Common myeloid progenitor, CD34-positive (primary cell): ENCODE results near the gene ARPIN.

ENCODE experiments used
- CTCF ChIA-PET: fragments of 350-600 bp; sonication (Branson Sonifier 250); formaldehyde crosslinking; loops from one replicate; lab custom pipeline; 2021; ENCODE audit warnings: antibody characterized with exemption; lab: Charles Lee
- POLR2A ChIA-PET: fragments of 350-600 bp; sonication (Branson Sonifier 250); formaldehyde crosslinking; loops from one replicate; lab custom pipeline; 2021; ENCODE audit warnings: antibody characterized with exemption; lab: Charles Lee
- DNase-seq, 3 donors: peaks; one replicate each; pipeline versions ENCODE4 v3.0.0 to v3.0.0-alpha.2; 2013
- H3K27ac ChIP-seq, 2 experiments: 1 replicate in 1 of 2; 2 replicates in 1 of 2; pipeline ENCODE4 v1.7.0; 2013; ENCODE audit warnings: inconsistent platforms in 2 of 2, low read length in 2 of 2, mild to moderate bottlenecking in 2 of 2, low read depth in 1 of 2, moderate library complexity in 1 of 2; ENCODE audit not compliant: severe bottlenecking in 2 of 2, insufficient read depth in 1 of 2, poor library complexity in 1 of 2
- H3K27me3 ChIP-seq, 5 experiments: replicated peaks in 2 of 5; 1 replicate in 3 of 5; 2 replicates in 2 of 5; pipeline versions ENCODE4 v1.6.1 to v1.7.0; 2013; ENCODE audit warnings: low read length in 4 of 5, mild to moderate bottlenecking in 2 of 5, moderate library complexity in 2 of 5, inconsistent platforms in 1 of 5; ENCODE audit not compliant: insufficient read depth in 5 of 5, control insufficient read depth in 4 of 5
- H3K36me3 ChIP-seq, 4 experiments: 1 replicate in 2 of 4; 2 replicates in 2 of 4; pipeline versions ENCODE4 v1.6.1 to v1.7.0; 2013; ENCODE audit warnings: low read length in 3 of 4, control low read depth in 1 of 4, mild to moderate bottlenecking in 1 of 4; ENCODE audit not compliant: control insufficient read depth in 4 of 4, insufficient read depth in 4 of 4
- H3K4me1 ChIP-seq, 4 experiments: 1 replicate in 3 of 4; 2 replicates in 1 of 4; pipeline versions ENCODE4 v1.6.1 to v1.7.1; 2013; ENCODE audit warnings: low read length in 3 of 4, mild to moderate bottlenecking in 3 of 4, control low read depth in 1 of 4, inconsistent platforms in 1 of 4, moderate library complexity in 1 of 4; ENCODE audit not compliant: control insufficient read depth in 4 of 4, insufficient read depth in 4 of 4; ENCODE audit errors: control extremely low read depth in 1 of 4
- H3K4me3 ChIP-seq, 7 experiments: 1 replicate in 4 of 7; 2 replicates in 3 of 7; pipeline versions ENCODE4 v1.5.1 to v1.7.0; 2013; ENCODE audit warnings: mild to moderate bottlenecking in 7 of 7, low read length in 6 of 7, moderate library complexity in 6 of 7, inconsistent platforms in 2 of 7, low read depth in 2 of 7, control low read depth in 1 of 7; ENCODE audit not compliant: insufficient read depth in 4 of 7, control insufficient read depth in 1 of 7; ENCODE audit errors: extremely low read depth in 1 of 7
- H3K9me3 ChIP-seq, 5 experiments: 1 replicate in 4 of 5; 2 replicates in 1 of 5; pipeline versions ENCODE4 v1.6.1 to v1.7.1; 2013; ENCODE audit warnings: low read length in 4 of 5, mild to moderate bottlenecking in 2 of 5, inconsistent platforms in 1 of 5, low read depth in 1 of 5, moderate library complexity in 1 of 5; ENCODE audit not compliant: control insufficient read depth in 4 of 5, insufficient read depth in 2 of 5; ENCODE audit errors: control extremely low read depth in 1 of 5
- WGBS: methylation state at CpG from one replicate; pipeline ENCODE4 v1.1.5; 2013; ENCODE audit not compliant: insufficient coverage; 5-methylcytosine and 5-hydroxymethylcytosine counted together

Gene ARPIN

GRCh38 chr15:89912145-89912673 is 543 bp downstream of the ARPIN start:
- peak in 2 of 3 donors; percentile 13 to 27 for DNase-seq
- peaks cover 0 to 2% (median 0%) of the 10 kb centered on the region in 5 experiments for H3K27me3 ChIP-seq
- H3K4me1 ChIP-seq, result peaks cover 3 to 14% (median 10%) of the 10 kb centered on the region in 4 experiments
- H3K36me3 ChIP-seq, result no peaks in the 10 kb centered on the region
- WGBS, result 12% methylated on average over 34 of the region's 36 CpGs
- CTCF ChIA-PET, result interaction anchor here (1.0 to 5.7 kb wide), 5 partner anchors 9 to 87 kb away, joined by 3 to 27 read pairs (median 4); no protein-coding TSS in a partner anchor
- H3K9me3 ChIP-seq, result no peaks in the 10 kb centered on the region
- POLR2A ChIA-PET, result no interaction called here
- H3K4me3 ChIP-seq, result peak overlapping the region in 6 of 7 experiments; percentile 13 to 79 (median 64)
- no peak overlapping the region for H3K27ac ChIP-seq

GRCh38 chr15:89910891-89911626 is 1.7 kb downstream of the ARPIN start:
- H3K27ac ChIP-seq, result no peak overlapping the region
- ChIA-PET POLR2A (no interaction called here), CTCF (interaction anchor here (0.9 to 5.7 kb wide), 6 partner anchors 10 to 409 kb away, joined by 3 to 27 read pairs (median 3); no protein-coding TSS in a partner anchor)
- peak in 2 of 3 donors; percentile 42 to 45 for DNase-seq
- no peaks in the 10 kb centered on the region for H3K36me3 ChIP-seq
- H3K27me3 ChIP-seq, result peaks cover 0 to 2% (median 0%) of the 10 kb centered on the region in 5 experiments
- no peaks in the 10 kb centered on the region for H3K9me3 ChIP-seq
- peaks cover 3 to 14% (median 10%) of the 10 kb centered on the region in 4 experiments for H3K4me1 ChIP-seq
- H3K4me3 ChIP-seq, result no peak overlapping the region
- WGBS, result 42% methylated on average over 6 of the region's 6 CpGs

GRCh38 chr15:89909611-89910010 is 3.1 kb downstream of the ARPIN start:
- Histone ChIP-seq H3K27ac (no peak overlapping the region), H3K36me3 (no peaks in the 10 kb centered on the region), H3K4me1 (peaks cover 3 to 14% (median 10%) of the 10 kb centered on the region in 4 experiments), H3K4me3 (no peak overlapping the region), H3K9me3 (no peaks in the 10 kb centered on the region), H3K27me3 (peaks cover 0 to 2% (median 0%) of the 10 kb centered on the region in 5 experiments)
- 89% methylated on average over 1 of the region's 2 CpGs for WGBS
- ChIA-PET POLR2A (no interaction called here), CTCF (interaction anchor here (0.8 to 5.7 kb wide), 3 partner anchors 9 to 161 kb away, joined by 3 to 27 read pairs (median 3); no protein-coding TSS in a partner anchor)
- no peak for DNase-seq

- peaks cover 3 to 14% (median 10%) of the 10 kb centered on the region in 4 experiments for H3K4me1 ChIP-seq
- ChIA-PET CTCF (no interaction called here), POLR2A (interaction anchor here (0.7 kb wide), 1 partner anchor 13 kb away, joined by 4 read pairs; no protein-coding TSS in a partner anchor)
- no peak overlapping the region for H3K4me3 ChIP-seq
- peaks cover 0 to 2% (median 0%) of the 10 kb centered on the region in 4 experiments for H3K36me3 ChIP-seq
- no peak overlapping the region for H3K27ac ChIP-seq
- H3K9me3 ChIP-seq, result no peaks in the 10 kb centered on the region
- WGBS, result 96% methylated on average over 15 of the region's 16 CpGs
- DNase-seq, result no peak
- H3K27me3 ChIP-seq, result peaks cover 0 to 2% (median 0%) of the 10 kb centered on the region in 5 experiments
Measured at GRCh38 chr15:89908226-89908625, 4.5 kb downstream of the ARPIN start.

GRCh38 chr15:89907289-89907688 is 5.5 kb downstream of the ARPIN start:
- ChIA-PET POLR2A (no interaction called here), CTCF (interaction anchor here (0.9 to 1.5 kb wide), 2 partner anchors 164 to 171 kb away, joined by 3 to 5 read pairs; no protein-coding TSS in a partner anchor)
- Histone ChIP-seq H3K27ac (no peak overlapping the region), H3K27me3 (no peaks in the 10 kb centered on the region), H3K9me3 (no peaks in the 10 kb centered on the region), H3K4me1 (peaks cover 3 to 11% (median 4%) of the 10 kb centered on the region in 4 experiments), H3K4me3 (no peak overlapping the region), H3K36me3 (peaks cover 0 to 2% (median 0%) of the 10 kb centered on the region in 4 experiments)
- WGBS, result 95% methylated on average over 3 of the region's 7 CpGs
- DNase-seq, result no peak

GRCh38 chr15:89905846-89906378 is 6.8 kb downstream of the ARPIN start:
- no peaks in the 10 kb centered on the region for H3K27me3 ChIP-seq
- no peak overlapping the region for H3K27ac ChIP-seq
- no peaks in the 10 kb centered on the region for H3K9me3 ChIP-seq
- H3K4me3 ChIP-seq, result no peak overlapping the region
- ChIA-PET CTCF (interaction anchor here (1.0 to 1.5 kb wide), 5 partner anchors 10 to 165 kb away, joined by 3 to 5 read pairs (median 4); no protein-coding TSS in a partner anchor), POLR2A (no interaction called here)
- H3K36me3 ChIP-seq, result peaks cover 0 to 2% (median 0%) of the 10 kb centered on the region in 4 experiments
- 100% methylated on average over 2 of the region's 5 CpGs for WGBS
- DNase-seq, result no peak
- peaks cover 0 to 2% (median 0%) of the 10 kb centered on the region in 4 experiments for H3K4me1 ChIP-seq
